IMR-90 (cell line): ENCODE results near the gene SERPINB1. TPM values are rescaled to one million over a fixed set of nuclear protein-coding genes. Genes with fewer than 3 reads are reported as not detected.

Experiments
- ATAC-seq: fragments of 200-7000 bp; cut with Tn5 transposase; 2 replicates; pipeline ENCODE4 v1.9.1; 2020; ENCODE audit warnings: low read depth, mild to moderate bottlenecking, moderate library complexity
- BruUV-seq: library from RNA; stranded (reverse); fragments of 400-500 nt; replicated peaks from 2 replicates; lab custom pipeline; 2021; lab: Mats Ljungman, UMichigan
- CTCF ChIA-PET: fragments of 300-600 bp; formaldehyde crosslinking; extraction: SDS; loops from one replicate; lab custom pipeline; 2021; ENCODE audit warnings: antibody characterized with exemption; lab: Yijun Ruan, JAX
- POLR2A ChIA-PET: fragments of 300-600 bp; sonication (Branson Sonifier 250); formaldehyde crosslinking; loops from one replicate; lab custom pipeline; 2022; ENCODE audit warnings: antibody characterized with exemption; ENCODE audit not compliant: unreplicated experiment; lab: Charles Lee
- DNase-seq: peaks from one replicate; pipeline ENCODE4 v3.0.0; 2013
- H2AFZ ChIP-seq: replicated peaks from 2 replicates; pipeline ENCODE3; 2013; ENCODE audit warnings: low read length, mild to moderate bottlenecking; ENCODE audit not compliant: poor library complexity
- H2AK5ac ChIP-seq: 2 replicates; pipeline ENCODE4 v1.6.1; 2013; ENCODE audit warnings: low read depth, low read length, inconsistent platforms
- H2AK9ac ChIP-seq: replicated peaks from 2 replicates; pipeline ENCODE3; 2013; ENCODE audit warnings: mild to moderate bottlenecking, low read depth, low read length, moderate library complexity; ENCODE audit not compliant: poor library complexity
- H2BK120ac ChIP-seq: 2 replicates; pipeline ENCODE4 v1.6.1; 2013; ENCODE audit warnings: low read depth, low read length, inconsistent platforms
- H2BK15ac ChIP-seq: 3 replicates; pipeline ENCODE4 v1.6.1; 2013; ENCODE audit warnings: low read depth, low read length, inconsistent platforms
- H2BK20ac ChIP-seq: 2 replicates; pipeline ENCODE4 v1.6.1; 2013; ENCODE audit warnings: low read depth, mild to moderate bottlenecking, inconsistent platforms, low read length, moderate library complexity
- H2BK5ac ChIP-seq: 2 replicates; pipeline ENCODE4 v1.6.1; 2013; ENCODE audit warnings: mild to moderate bottlenecking, low read depth, low read length, inconsistent platforms; ENCODE audit not compliant: poor library complexity, severe bottlenecking
- H3K14ac ChIP-seq: replicated peaks from 2 replicates; pipeline ENCODE4 v1.6.1; 2013; ENCODE audit warnings: low read depth, low read length, inconsistent platforms
- H3K18ac ChIP-seq: 2 replicates; pipeline ENCODE4 v1.6.1; 2013; ENCODE audit warnings: low read depth, low read length, control low read depth
- H3K23ac ChIP-seq: 2 replicates; pipeline ENCODE4 v1.6.1; 2013; ENCODE audit warnings: low read depth, low read length, inconsistent platforms
- H3K27ac ChIP-seq: 2 replicates; pipeline ENCODE4 v1.5.1; 2013; ENCODE audit warnings: mild to moderate bottlenecking, control low read depth, low read length; ENCODE audit not compliant: insufficient read depth
- H3K27me3 ChIP-seq: 2 replicates; pipeline ENCODE4 v1.6.1; 2013; ENCODE audit warnings: low read length; ENCODE audit not compliant: control insufficient read depth, insufficient read depth
- H3K36me3 ChIP-seq: 2 replicates; pipeline ENCODE4 v1.6.1; 2013; ENCODE audit warnings: low read length, mixed read lengths; ENCODE audit not compliant: control insufficient read depth, insufficient read depth
- H3K4ac ChIP-seq: 2 replicates; pipeline ENCODE4 v1.6.1; 2013; ENCODE audit warnings: low read depth, low read length, inconsistent platforms
- H3K4me1 ChIP-seq: 2 replicates; pipeline ENCODE4 v1.6.1; 2013; ENCODE audit warnings: low read length, mixed read lengths; ENCODE audit not compliant: control insufficient read depth, insufficient read depth
- H3K4me2 ChIP-seq: 2 replicates; pipeline ENCODE4 v1.6.1; 2013; ENCODE audit warnings: low read depth, mild to moderate bottlenecking, control low read depth, low read length, moderate library complexity
- H3K4me3 ChIP-seq: 2 replicates; pipeline ENCODE4 v1.5.1; 2013; ENCODE audit warnings: low read depth, mild to moderate bottlenecking, control low read depth, low read length, moderate library complexity; ENCODE audit not compliant: insufficient read depth
- H3K56ac ChIP-seq: 2 replicates; pipeline ENCODE4 v1.6.1; 2013; ENCODE audit warnings: low read length, inconsistent platforms; ENCODE audit not compliant: insufficient read depth; ENCODE audit errors: extremely low read depth
- H3K79me1 ChIP-seq, 2 experiments: 2 replicates each; pipeline ENCODE4 v1.6.1; 2013; ENCODE audit warnings: low read length in 2 of 2, inconsistent platforms in 1 of 2, low read depth in 1 of 2
- H3K9ac ChIP-seq: 2 replicates; pipeline ENCODE4 v1.6.1; 2013; ENCODE audit warnings: low read depth, low read length, control low read depth
- H3K9me1 ChIP-seq: 2 replicates; pipeline ENCODE4 v1.6.1; 2013; ENCODE audit warnings: low read length, inconsistent platforms; ENCODE audit not compliant: insufficient read depth
- H3K9me3 ChIP-seq: 2 replicates; pipeline ENCODE4 v1.6.1; 2013; ENCODE audit warnings: low read length; ENCODE audit not compliant: control insufficient read depth, insufficient read depth
- H4K20me1 ChIP-seq: 2 replicates; pipeline ENCODE4 v1.6.1; 2013; ENCODE audit warnings: low read length, inconsistent platforms; ENCODE audit not compliant: insufficient read depth
- H4K5ac ChIP-seq: 2 replicates; pipeline ENCODE4 v1.6.1; 2013; ENCODE audit warnings: mild to moderate bottlenecking, low read depth, low read length, control low read depth
- H4K8ac ChIP-seq, 2 experiments: 2 replicates each; pipeline ENCODE4 v1.6.1; 2013; ENCODE audit warnings: low read depth in 2 of 2, low read length in 2 of 2, control low read depth in 1 of 2, inconsistent platforms in 1 of 2
- H4K91ac ChIP-seq: 2 replicates; pipeline ENCODE4 v1.6.1; 2013; ENCODE audit warnings: low read depth, low read length, inconsistent platforms; ENCODE audit not compliant: insufficient read depth
- MAFK ChIP-seq: IDR thresholded peaks from 2 replicates; pipeline ENCODE4 v1.6.1; 2012; ENCODE audit warnings: low read depth, low read length, improper control_type of control experiment
- WGBS, 2 experiments: methylation state at CpG; one replicate each; pipeline versions ENCODE4 v1.1.5 to v1.1.7; 2013; ENCODE audit warnings: missing lambda C conversion rate in 2 of 2; ENCODE audit not compliant: insufficient read length in 1 of 2; ENCODE audit errors: extremely low coverage in 2 of 2; 5-methylcytosine and 5-hydroxymethylcytosine counted together
- dilution Hi-C: fragments of 300-500 bp; cut with HindIII; formaldehyde crosslinking; loops from one replicate; pipeline ENCODE4 v1.14.3; 2018; ENCODE audit warnings: low sequenced_read_pairs; ENCODE audit not compliant: unreplicated experiment
- in situ Hi-C: fragments of 300-500 bp; cut with MboI; formaldehyde crosslinking; loops from 3 replicates; pipeline ENCODE4 v1.14.3; 2019; ENCODE audit warnings: low sequenced_read_pairs, inconsistent platforms, mixed read lengths
- intact Hi-C: fragments of 100-400 bp; cut with micrococcal nuclease; formaldehyde crosslinking; loops from 2 replicates; pipeline ENCODE4 v1.10.0; 2022
- polyA plus RNA-seq, 3 experiments: library from polyadenylated mRNA; depleted of rRNA; stranded (reverse); fragments of >200 nt; gene quantifications; 2 replicates each; pipeline ENCODE4 v1.2.3, GENCODE V29; 2012; ENCODE audit warnings: low replicate concordance in 1 of 3
- total RNA-seq: library from RNA; depleted of rRNA; stranded (reverse); fragments of >200 nt; gene quantifications from 2 replicates; pipeline ENCODE4 v1.2.3, GENCODE V29; 2012

Gene SERPINB1
- total and polyA plus RNA-seq, 2 of the 4 experiments (the other 2 are of a cell fraction), result 6.1 to 9.1 TPM

DNA sequence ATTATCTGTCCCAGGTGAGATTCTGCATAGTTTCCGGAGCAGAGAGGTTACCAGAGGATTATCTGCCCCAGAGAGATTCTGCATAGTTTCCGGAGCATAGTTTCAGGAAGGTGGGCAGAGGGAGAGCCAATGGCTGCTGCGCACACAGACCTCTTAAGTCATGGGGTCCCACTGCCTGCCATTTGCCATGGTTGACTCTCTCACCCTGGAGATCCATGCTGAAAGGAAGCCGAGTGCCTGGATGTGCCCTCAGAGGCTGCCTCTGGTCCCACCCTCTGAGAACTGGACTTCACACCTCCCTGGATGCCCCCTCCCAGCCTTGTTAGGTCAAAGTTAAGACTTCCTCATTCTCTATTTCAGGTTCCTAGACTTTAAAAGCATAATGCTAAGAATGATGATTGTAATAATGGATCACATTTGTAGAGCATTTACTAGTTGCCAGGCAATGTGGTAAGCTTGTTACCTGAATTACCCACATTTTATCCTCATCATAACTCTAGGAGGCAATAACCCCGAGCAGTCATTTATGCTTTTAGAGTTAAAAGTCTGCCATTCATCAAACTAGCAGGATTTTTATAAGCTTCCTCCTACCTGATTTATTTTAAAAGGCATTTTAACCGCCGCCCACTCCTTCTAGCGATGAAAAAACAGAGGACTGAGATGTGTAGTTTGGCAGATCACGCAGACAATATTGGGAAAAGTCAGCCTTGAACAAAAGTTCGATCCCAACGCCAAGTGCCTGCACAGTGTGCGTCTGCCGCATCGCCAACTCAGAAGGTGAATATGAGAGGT lies 49.5 kb upstream of the SERPINB1 start:
- CTCF ChIA-PET, result no interaction called here
- BruUV-seq, result no TSS peak

More for the DNA sequence above, 49.5 kb upstream of the SERPINB1 start:
- Histone ChIP-seq H2AK5ac (no peak overlapping the region), H3K79me1 (no peaks in the 10 kb centered on the region), H4K20me1 (no peaks in the 10 kb centered on the region), H3K4me1 (no peaks in the 10 kb centered on the region), H2BK120ac (no peak overlapping the region), H4K8ac (no peak overlapping the region), H3K4me3 (no peak overlapping the region), H2BK5ac (no peak overlapping the region), H4K5ac (no peak overlapping the region), H3K36me3 (peaks cover 30% of the 10 kb centered on the region), H3K9ac (no peak overlapping the region), H4K91ac (no peak overlapping the region), H3K23ac (no peak overlapping the region), H3K18ac (no peak overlapping the region), H3K9me1 (no peaks in the 10 kb centered on the region), H2AFZ (no peak overlapping the region), H2AK9ac (no peak overlapping the region), H2BK15ac (no peak overlapping the region), H3K27ac (no peak overlapping the region), H3K56ac (no peak overlapping the region), H3K9me3 (no peaks in the 10 kb centered on the region), H3K4me2 (no peak overlapping the region), H3K27me3 (no peaks in the 10 kb centered on the region), H3K4ac (no peak overlapping the region), H3K14ac (no peak overlapping the region), H2BK20ac (no peak overlapping the region)
- TF ChIP-seq MAFK, result no peak
- intact Hi-C loops, result no loop called here
- in situ Hi-C loops, result no loop called here
- dilution Hi-C loops, result no loop called here
- ATAC-seq (no peak), DNase-seq (no peak)
- WGBS, 2 experiments, result 100% methylated on average over 1 of the region's 14 CpGs; no CpG with 5 or more reads in 1 of the 2 experiments
- POLR2A ChIA-PET, result no interaction called here
